PC-3 (cell line): ENCODE measurements around the gene B4GALT7.

ENCODE experiments used
- EZH2 ChIP-seq: fragments of 300-600 bp; sonication (generic); IDR thresholded peaks from one replicate; pipeline ENCODE4 v1.6.1; 2017; ENCODE audit warnings: antibody characterized with exemption, mild to moderate bottlenecking, low read length; ENCODE audit not compliant: unreplicated experiment
- EZH2phosphoT487 ChIP-seq: fragments of 300-600 bp; sonication (generic); IDR thresholded peaks from 2 replicates; pipeline ENCODE4 v1.6.1; 2018; ENCODE audit warnings: mild to moderate bottlenecking, antibody characterized with exemption, low read length, borderline replicate concordance

DNA sequence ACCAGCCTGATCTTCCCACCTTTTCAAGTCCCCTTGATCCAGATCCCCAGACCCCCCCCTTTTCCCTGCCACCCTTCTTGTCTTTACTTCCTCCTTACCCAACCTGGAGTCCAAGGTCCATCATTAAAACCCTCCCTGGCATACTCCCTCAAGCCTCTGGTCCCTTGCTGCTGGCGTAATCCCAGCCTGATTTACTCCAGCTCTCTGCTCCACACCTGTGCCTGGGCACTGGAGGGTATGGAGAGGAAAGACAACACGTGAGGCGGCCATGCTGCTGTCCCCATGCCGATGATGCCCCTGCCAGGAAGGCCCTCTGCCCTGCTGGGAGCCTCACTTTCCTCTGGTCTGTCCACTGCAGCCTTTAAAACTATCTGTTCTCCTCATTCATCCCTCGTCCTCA, 5.1 kb downstream of the B4GALT7 start:
- no peak for TF ChIP-seq EZH2phosphoT487
- TF ChIP-seq EZH2: no peak
